ENCODE data around the gene SPTB.

DNA sequence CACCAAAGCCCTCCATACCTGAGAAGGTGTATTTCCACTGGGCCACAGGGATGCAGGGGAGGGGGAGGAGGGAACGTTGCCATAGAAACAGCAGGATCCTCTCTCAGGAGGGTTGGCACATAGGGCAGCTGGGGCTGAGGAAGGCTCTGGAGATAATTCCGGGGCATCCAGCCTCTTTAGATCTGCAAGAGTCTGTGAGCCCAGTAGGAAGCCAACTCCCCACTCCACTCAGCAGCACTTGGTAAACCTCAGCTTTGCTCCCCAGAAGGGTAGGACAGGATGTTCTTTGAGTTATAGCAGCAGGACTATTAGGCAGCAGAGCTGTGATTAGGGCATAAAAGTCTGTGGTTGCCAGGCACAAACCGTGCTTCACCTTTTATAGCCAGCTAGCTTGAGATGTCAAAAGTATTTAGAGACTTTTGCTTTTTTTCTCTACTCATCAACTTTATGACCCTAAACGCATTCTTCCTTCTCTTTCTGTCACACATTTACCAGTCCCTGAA lies 183.3 kb downstream of the SPTB start:
- TF ChIP-seq POLR2AphosphoS5 (IDR thresholded peaks at IDR 0.05; ENCODE audit: control insufficient read depth, insufficient read depth, low read depth, low read length) (no peak), ZBTB33 (CRISPR knock-in tag; IDR thresholded peaks at IDR 0.05) (no peak), EP300 (IDR thresholded peaks at IDR 0.05; ENCODE audit: low read length) (no peak)

All from K562 (cell line).